ENCODE measurements around the gene POMGNT2.

The POMGNT2 gene

GRCh38 chr3:43102773-43103480 is 3.0 kb downstream of the POMGNT2 start:
- no peak for DNase-seq
- no peak for ATAC-seq

- DNase-seq (no peak), ATAC-seq (no peak)
Observed at GRCh38 chr3:43098761-43099160, 7.1 kb downstream of the POMGNT2 start.

GRCh38 chr3:43097400-43098080 is 8.3 kb downstream of the POMGNT2 start:
- no peak for ATAC-seq
- no peak for DNase-seq

- ATAC-seq (no peak), DNase-seq (no peak)
Observed at GRCh38 chr3:43096761-43097160, 9.1 kb downstream of the POMGNT2 start.

- ATAC-seq (peak; percentile 9), DNase-seq (no peak)
Observed at GRCh38 chr3:43095370-43095769, 10.5 kb downstream of the POMGNT2 start.

GRCh38 chr3:43094851-43095250 is 11.0 kb downstream of the POMGNT2 start:
- DNase-seq (no peak), ATAC-seq (no peak)

GRCh38 chr3:43094381-43094780 is 11.5 kb downstream of the POMGNT2 start:
- DNase-seq (no peak), ATAC-seq (no peak)

- ATAC-seq (no peak), DNase-seq (no peak)
Observed at GRCh38 chr3:43093974-43094373, 11.9 kb downstream of the POMGNT2 start.

GRCh38 chr3:43093006-43093405 is 12.9 kb downstream of the POMGNT2 start:
- ATAC-seq (no peak), DNase-seq (no peak)

- ATAC-seq (no peak), DNase-seq (no peak)
Observed at GRCh38 chr3:43091481-43091880, 14.4 kb downstream of the POMGNT2 start.

GRCh38 chr3:43090238-43090637 is 15.6 kb downstream of the POMGNT2 start:
- no peak for ATAC-seq

GRCh38 chr3:43089081-43089480 is 16.8 kb downstream of the POMGNT2 start:
- DNase-seq, result no peak
- ATAC-seq, result no peak

More at GRCh38 chr3:43090238-43090637, 15.6 kb downstream of the POMGNT2 start:
- no peak for DNase-seq

- ATAC-seq (no peak), DNase-seq (no peak)
Observed at GRCh38 chr3:43087249-43087776, 18.6 kb downstream of the POMGNT2 start.

GRCh38 chr3:43086460-43087165 is 19.3 kb downstream of the POMGNT2 start:
- DNase-seq, result no peak
- ATAC-seq, result peak; percentile 19

GRCh38 chr3:43082457-43082856 is 23.4 kb downstream of the POMGNT2 start:
- DNase-seq (no peak), ATAC-seq (no peak)

- no peak for DNase-seq
Observed at GRCh38 chr3:43081796-43082195, 24.1 kb downstream of the POMGNT2 start.

GRCh38 chr3:43080726-43081568 is 24.9 kb downstream of the POMGNT2 start:
- ATAC-seq, result no peak
- no peak for DNase-seq

More at GRCh38 chr3:43081796-43082195, 24.1 kb downstream of the POMGNT2 start:
- ATAC-seq, result no peak

GRCh38 chr3:43079536-43080332 is 26.1 kb downstream of the POMGNT2 start:
- no peak for DNase-seq

GRCh38 chr3:43077707-43078106 is 28.2 kb downstream of the POMGNT2 start:
- ATAC-seq, result no peak
- no peak for DNase-seq

More at GRCh38 chr3:43079536-43080332, 26.1 kb downstream of the POMGNT2 start:
- ATAC-seq, result no peak

GRCh38 chr3:43077261-43077660 is 28.6 kb downstream of the POMGNT2 start:
- no peak for ATAC-seq
- DNase-seq, result no peak

GRCh38 chr3:43076857-43077256 is 29.0 kb downstream of the POMGNT2 start:
- no peak for ATAC-seq
- no peak for DNase-seq

Data from stimulated activated naive CD8-positive, alpha-beta T cell treated with anti-CD3 and anti-CD28 coated beads, Interleukin-15, Interleukin-2, amounts not matched to agents 100 U/mL and 50 U/mL, for 24 hours (primary cell).